ENCODE measurements around the gene CDO1. TPM values are rescaled to one million over a fixed set of nuclear protein-coding genes. Genes with fewer than 3 reads are reported as not detected.

Gene CDO1
- total and polyA plus RNA-seq, 2 of the 8 experiments (the other 6 are each of a cell fraction or from before 2014, with no cell fraction given): 26.1 to 29.5 TPM

DNA sequence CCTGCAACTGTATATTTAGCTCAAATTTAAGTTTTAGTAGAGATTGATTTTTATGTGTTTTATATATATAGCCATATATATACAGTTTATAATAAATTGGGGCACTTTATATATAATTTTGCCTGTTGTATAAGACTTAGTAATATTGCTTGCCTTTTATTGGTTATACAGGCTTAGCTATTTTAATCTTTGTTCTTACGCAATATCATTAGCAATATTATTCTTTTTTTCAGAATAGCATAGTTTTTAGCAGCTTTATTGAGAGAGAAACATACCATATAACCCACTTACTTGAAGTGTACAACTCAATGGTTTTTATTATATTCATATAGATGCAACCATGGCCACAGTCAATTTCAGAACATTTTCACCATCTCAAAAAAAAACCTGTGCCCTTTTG, 28.0 kb downstream of the CDO1 start:
- H4K8ac ChIP-seq (ENCODE audit: extremely low read depth, insufficient read depth, low read length): no peak overlapping the region

More for the DNA sequence above, 28.0 kb downstream of the CDO1 start:
- Histone ChIP-seq H2AK5ac (ENCODE audit: low read depth, low read length) (no peak overlapping the region), H3K9me3 (ENCODE audit: insufficient read depth in 2 of 2, low read depth in 1 of 2, low read length in 1 of 2) (peaks cover 0 to 3% of the 10 kb centered on the region in 2 experiments; a peak in 1 of 4 replicates), H3K27ac (ENCODE audit: low read depth, low read length) (no peak overlapping the region), H3K56ac (replicated peaks; ENCODE audit: insufficient read length, low read depth, low read length) (no peak overlapping the region), H2BK15ac (ENCODE audit: low read length) (no peak overlapping the region), H3K18ac (ENCODE audit: extremely low read depth, low read length) (no peak overlapping the region), H3K23me2 (ENCODE audit: low read depth, low read length) (no peaks in the 10 kb centered on the region; the same call in 1 of the 2 replicates), H3K27me3 (replicated peaks in 1 of 4; ENCODE audit: control insufficient read depth in 3 of 4, extremely low read depth in 1 of 4, insufficient read depth in 3 of 4, low read length in 3 of 4) (no peaks in the 10 kb centered on the region), H2AFZ (ENCODE audit: low read length) (no peak overlapping the region), H3K4me2 (ENCODE audit: insufficient read depth in 1 of 2, low read depth in 2 of 2, low read length in 2 of 2) (no peak overlapping the region), H2BK5ac (ENCODE audit: low read depth, low read length) (no peak overlapping the region), H2BK12ac (ENCODE audit: low read depth, low read length) (no peak overlapping the region), H3K79me1 (ENCODE audit: low read depth, low read length) (no peaks in the 10 kb centered on the region), H3K4ac (replicated peaks; ENCODE audit: insufficient read length, low read depth, low read length) (no peak overlapping the region), H4K5ac (ENCODE audit: insufficient read length, low read depth, low read length) (no peak overlapping the region), H3K9ac (replicated peaks in 1 of 4; ENCODE audit: extremely low read depth in 1 of 4, low read depth in 3 of 4, low read length in 3 of 4) (no peak overlapping the region), H4K91ac (replicated peaks; ENCODE audit: insufficient read length, low read length) (no peak overlapping the region), H2BK120ac (replicated peaks; ENCODE audit: low read depth, low read length) (no peak overlapping the region), H3K14ac (ENCODE audit: insufficient read length) (no peak overlapping the region), H3K79me2 (ENCODE audit: control insufficient read depth in 1 of 2, insufficient read depth in 2 of 2, low read length in 2 of 2) (no peaks in the 10 kb centered on the region), H3K23ac (ENCODE audit: insufficient read length) (no peak overlapping the region), H3K36me3 (ENCODE audit: control insufficient read depth in 2 of 4, insufficient read depth in 4 of 4, low read length in 3 of 4) (no peaks in the 10 kb centered on the region; a peak in 1 of 8 replicates), H3K4me3 (ENCODE audit: extremely low read depth in 1 of 4, insufficient read depth in 2 of 4, low read depth in 3 of 4, low read length in 4 of 4) (no peak overlapping the region), H2BK20ac (ENCODE audit: low read length) (no peak overlapping the region), H4K20me1 (replicated peaks in 1 of 2; ENCODE audit: control insufficient read depth in 1 of 2, insufficient read depth in 2 of 2, low read length in 2 of 2) (no peaks in the 10 kb centered on the region), H3K4me1 (replicated peaks in 1 of 4; ENCODE audit: control insufficient read depth in 3 of 4, insufficient read depth in 4 of 4, low read length in 3 of 4) (no peaks in the 10 kb centered on the region; a peak in 2 of 7 replicates)
- WGBS, 2 experiments (ENCODE audit: extremely low coverage in 1 of 2, insufficient coverage in 1 of 2, insufficient read length in 1 of 2, insufficient replicate concordance in 2 of 2, low coverage in 1 of 2, low lambda C conversion rate in 2 of 2, missing lambda C conversion rate in 1 of 2): 96% methylated on average over 1 of the region's 1 CpG; no CpG with 5 or more reads in 1 of the 2 experiments
- peak; percentile 54; the same call in 1 of the 2 replicates for TF ChIP-seq CEBPB (IDR thresholded peaks at IDR 0.05; ENCODE audit: low read depth, low read length)
- no peak for TF ChIP-seq HDAC6 (IDR thresholded peaks at IDR 0.05; ENCODE audit: low read depth, low read length)
- POLR2A ChIA-PET (ENCODE audit: partially characterized antibody): interaction anchor here (1.0 kb wide), 1 partner anchor 30 kb away, joined by 3 read pairs; no protein-coding TSS in a partner anchor
- no peak for FAIRE-seq
- DNase-seq (ENCODE audit: low read depth in 1 of 2, low spot score in 2 of 2): no peak
- CTCF ChIA-PET (ENCODE audit: partially characterized antibody): interaction anchor here (1.8 to 1.9 kb wide), 2 partner anchors 12 to 17 kb away, joined by 7 to 10 read pairs; no protein-coding TSS in a partner anchor
